Adrenal gland (tissue), 5 donors: ENCODE data around the gene DCD.

ENCODE experiments used
- CTCF ChIP-seq, 6 experiments: fragments of 450-650 bp in 4 of 6; fragments of 200-600 bp in 2 of 6; sonication (generic) in 1 of 6; IDR thresholded peaks; 1 replicate in 5 of 6; 2 replicates in 1 of 6; pipeline versions ENCODE4 v1.5.1 to v1.8.0; 2016 to 2021; ENCODE audit warnings: antibody characterized with exemption in 6 of 6, mild to moderate bottlenecking in 2 of 6, moderate library complexity in 1 of 6
- POLR2A ChIP-seq, 2 donors: fragments of 450-650 bp; IDR thresholded peaks; one replicate each; pipeline ENCODE4 v1.6.1; 2017; ENCODE audit warnings: antibody characterized with exemption in 2 of 2, mild to moderate bottlenecking in 2 of 2, moderate library complexity in 1 of 2
- donor health status: DM: no; HTN: no; CAD: no.

GRCh38 chr12:54697851-54698250 lies 49.7 kb upstream of the DCD start:
- TF ChIP-seq CTCF (IDR thresholded peaks at IDR 0.05) (no peak), POLR2A (IDR thresholded peaks at IDR 0.05) (no peak)
